ENCODE measurements around the gene CDH5. TPM values are rescaled to one million over a fixed set of nuclear protein-coding genes. Genes with fewer than 3 reads are reported as not detected.

CDH5 gene
- total RNA-seq, 1 experiment from 2014 or later: 0.25 TPM

- ChIA-PET CTCF (interaction anchor here (0.7 to 1.6 kb wide), 5 partner anchors 8 to 109 kb away, joined by 3 to 9 read pairs (median 3); no protein-coding TSS in a partner anchor), POLR2A (no interaction called here)
- Mint-ChIP-seq H3K4me3 (ENCODE audit: unreplicated experiment) (no peak overlapping the region), H3K36me3 (ENCODE audit: insufficient read depth, unreplicated experiment) (no peaks in the 10 kb centered on the region), H3K27ac (ENCODE audit: unreplicated experiment) (no peak overlapping the region), H3K27me3 (ENCODE audit: insufficient read depth, unreplicated experiment) (peaks cover 20% of the 10 kb centered on the region), H3K4me1 (ENCODE audit: low read depth, unreplicated experiment) (no peaks in the 10 kb centered on the region), H3K9me3 (ENCODE audit: unreplicated experiment) (no peaks in the 10 kb centered on the region)
- DNase-seq: no peak
- Histone ChIP-seq H3K9me3 (no peaks in the 10 kb centered on the region), H3K4me1 (no peaks in the 10 kb centered on the region), H3K27me3 (replicated peaks; ENCODE audit: control insufficient read depth, insufficient read depth, low read length) (no peaks in the 10 kb centered on the region), H3K4me3 (ENCODE audit: low read depth, low read length) (no peak overlapping the region), H3K36me3 (ENCODE audit: control insufficient read depth, insufficient read depth, low read length) (no peaks in the 10 kb centered on the region)
- TF ChIP-seq, protein P1, sequence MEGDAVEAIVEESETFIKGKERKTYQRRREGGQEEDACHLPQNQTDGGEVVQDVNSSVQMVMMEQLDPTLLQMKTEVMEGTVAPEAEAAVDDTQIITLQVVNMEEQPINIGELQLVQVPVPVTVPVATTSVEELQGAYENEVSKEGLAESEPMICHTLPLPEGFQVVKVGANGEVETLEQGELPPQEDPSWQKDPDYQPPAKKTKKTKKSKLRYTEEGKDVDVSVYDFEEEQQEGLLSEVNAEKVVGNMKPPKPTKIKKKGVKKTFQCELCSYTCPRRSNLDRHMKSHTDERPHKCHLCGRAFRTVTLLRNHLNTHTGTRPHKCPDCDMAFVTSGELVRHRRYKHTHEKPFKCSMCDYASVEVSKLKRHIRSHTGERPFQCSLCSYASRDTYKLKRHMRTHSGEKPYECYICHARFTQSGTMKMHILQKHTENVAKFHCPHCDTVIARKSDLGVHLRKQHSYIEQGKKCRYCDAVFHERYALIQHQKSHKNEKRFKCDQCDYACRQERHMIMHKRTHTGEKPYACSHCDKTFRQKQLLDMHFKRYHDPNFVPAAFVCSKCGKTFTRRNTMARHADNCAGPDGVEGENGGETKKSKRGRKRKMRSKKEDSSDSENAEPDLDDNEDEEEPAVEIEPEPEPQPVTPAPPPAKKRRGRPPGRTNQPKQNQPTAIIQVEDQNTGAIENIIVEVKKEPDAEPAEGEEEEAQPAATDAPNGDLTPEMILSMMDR (IDR thresholded peaks at IDR 0.05; ENCODE audit: insufficient read depth in 1 of 2, low read depth in 1 of 2, low read length in 1 of 2, severe bottlenecking in 1 of 2, unreplicated experiment in 1 of 2): no peak
- BruUV-seq (replicated peaks): no TSS peak
- intact Hi-C loops (cut with micrococcal nuclease; ENCODE audit: unreplicated experiment): loop anchor here (5.0 kb wide), 2 partner anchors 36 to 39 kb away; no protein-coding TSS in a partner anchor
Measured at GRCh38 chr16:66443269-66443652, 76.8 kb downstream of the CDH5 start.

- no peaks in the 10 kb centered on the region for H3K27me3 ChIP-seq (replicated peaks; ENCODE audit: control insufficient read depth, insufficient read depth, low read length)
- Mint-ChIP-seq H3K9me3 (ENCODE audit: unreplicated experiment) (no peaks in the 10 kb centered on the region), H3K36me3 (ENCODE audit: insufficient read depth, unreplicated experiment) (no peaks in the 10 kb centered on the region), H3K4me3 (ENCODE audit: unreplicated experiment) (no peak overlapping the region), H3K27me3 (ENCODE audit: insufficient read depth, unreplicated experiment) (peaks cover 22% of the 10 kb centered on the region), H3K27ac (ENCODE audit: unreplicated experiment) (no peak overlapping the region), H3K4me1 (ENCODE audit: low read depth, unreplicated experiment) (no peaks in the 10 kb centered on the region)
- intact Hi-C loops (cut with micrococcal nuclease; ENCODE audit: unreplicated experiment): loop anchor here (5.0 kb wide), 2 partner anchors 37 to 38 kb away; no protein-coding TSS in a partner anchor
- no peak overlapping the region for H3K4me3 ChIP-seq (ENCODE audit: low read depth, low read length)
- H3K36me3 ChIP-seq (ENCODE audit: control insufficient read depth, insufficient read depth, low read length): no peaks in the 10 kb centered on the region
- TF ChIP-seq, protein P1 (IDR thresholded peaks at IDR 0.05; ENCODE audit: insufficient read depth in 1 of 2, low read depth in 1 of 2, low read length in 1 of 2, severe bottlenecking in 1 of 2, unreplicated experiment in 1 of 2): peak; percentile 21 to 38
- no peaks in the 10 kb centered on the region for H3K9me3 ChIP-seq
- H3K4me1 ChIP-seq: no peaks in the 10 kb centered on the region
- ChIA-PET CTCF (interaction anchor here (0.7 to 1.6 kb wide), 6 partner anchors 9 to 108 kb away, joined by 3 to 9 read pairs (median 3); no protein-coding TSS in a partner anchor), POLR2A (interaction anchor here (0.5 kb wide), 1 partner anchor 33 kb away, joined by 3 read pairs; no protein-coding TSS in a partner anchor)
- BruUV-seq (replicated peaks): no TSS peak
- DNase-seq: no peak
Measured at GRCh38 chr16:66444049-66444481, 77.6 kb downstream of the CDH5 start.

- no TSS peak for BruUV-seq (replicated peaks)
- intact Hi-C loops (cut with micrococcal nuclease; ENCODE audit: unreplicated experiment): no loop called here
- ChIA-PET POLR2A (no interaction called here), CTCF (no interaction called here)
- Mint-ChIP-seq H3K4me3 (ENCODE audit: unreplicated experiment) (no peak overlapping the region), H3K27ac (ENCODE audit: unreplicated experiment) (no peak overlapping the region), H3K4me1 (ENCODE audit: low read depth, unreplicated experiment) (no peaks in the 10 kb centered on the region), H3K27me3 (ENCODE audit: insufficient read depth, unreplicated experiment) (peaks cover 14% of the 10 kb centered on the region), H3K36me3 (ENCODE audit: insufficient read depth, unreplicated experiment) (no peaks in the 10 kb centered on the region), H3K9me3 (ENCODE audit: unreplicated experiment) (no peaks in the 10 kb centered on the region)
- H3K36me3 ChIP-seq (ENCODE audit: control insufficient read depth, insufficient read depth, low read length): no peaks in the 10 kb centered on the region
- no peak overlapping the region for H3K4me3 ChIP-seq (ENCODE audit: low read depth, low read length)
- H3K4me1 ChIP-seq: no peaks in the 10 kb centered on the region
- H3K27me3 ChIP-seq (replicated peaks; ENCODE audit: control insufficient read depth, insufficient read depth, low read length): no peaks in the 10 kb centered on the region
- TF ChIP-seq, protein P1 (IDR thresholded peaks at IDR 0.05; ENCODE audit: insufficient read depth in 1 of 2, low read depth in 1 of 2, low read length in 1 of 2, severe bottlenecking in 1 of 2, unreplicated experiment in 1 of 2): no peak
- DNase-seq: no peak
- no peaks in the 10 kb centered on the region for H3K9me3 ChIP-seq
Measured at GRCh38 chr16:66446737-66447136, 80.2 kb downstream of the CDH5 start.
